H1 (cell line): ENCODE results near the gene CTH.

Source experiments
- EZH2 ChIP-seq: fragments of 200-600 bp; sonication (generic); IDR thresholded peaks from 2 replicates; pipeline ENCODE4 v1.7.1; 2012; ENCODE audit warnings: low read depth, mild to moderate bottlenecking, moderate library complexity, low read length, inconsistent platforms; ENCODE audit not compliant: severe bottlenecking
- JUN ChIP-seq: IDR thresholded peaks from 2 replicates; pipeline ENCODE4 v1.6.1; 2011; ENCODE audit warnings: low read depth, mild to moderate bottlenecking, improper control_type of control experiment, low read length
- SRF ChIP-seq: IDR thresholded peaks from 2 replicates; pipeline ENCODE4 v1.6.1; 2011; ENCODE audit warnings: mild to moderate bottlenecking, low read depth, low read length, moderate library complexity
- ZNF274 ChIP-seq: IDR thresholded peaks from 2 replicates; pipeline ENCODE4 v1.7.0; 2012; ENCODE audit warnings: low read length, borderline replicate concordance; ENCODE audit errors: extremely low read depth

DNA sequence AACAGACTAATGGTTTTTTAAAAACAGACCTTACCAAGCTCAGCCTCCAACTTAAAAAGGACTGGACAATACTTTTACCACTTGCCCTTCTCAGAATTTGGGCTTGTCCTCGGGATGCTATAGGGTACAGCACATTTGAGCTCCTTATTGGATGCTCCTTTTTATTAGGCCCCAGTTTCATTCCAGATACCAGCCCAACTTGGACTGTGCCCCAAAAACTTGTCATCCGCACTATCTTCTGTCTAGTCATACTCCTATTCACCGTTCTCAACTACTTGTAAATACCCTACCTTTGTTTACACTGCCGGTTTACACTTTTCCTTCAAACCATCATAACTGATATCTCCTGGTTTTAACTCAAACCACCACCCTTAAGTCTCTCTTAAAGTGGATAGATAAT, 38.6 kb upstream of the CTH start:
- TF ChIP-seq EZH2: no peak
- TF ChIP-seq SRF: no peak
- TF ChIP-seq JUN: no peak
- TF ChIP-seq ZNF274: no peak
